ENCODE measurements around the gene RPL23. TPM values are rescaled to one million over a fixed set of nuclear protein-coding genes. Genes with fewer than 3 reads are reported as not detected.

Gene RPL23
- total and polyA plus RNA-seq, 9 of the 15 experiments (the other 6 are each of a cell fraction or from before 2014, with no cell fraction given) = 1,745 to 3,667 (median 3,096) TPM

- TF ChIP-seq CLOCK (CRISPR knock-in tag; IDR thresholded peaks at IDR 0.05; ENCODE audit: borderline replicate concordance) = no peak
- TF ChIP-seq BHLHE40 (IDR thresholded peaks at IDR 0.05; ENCODE audit: low read length) = peak; percentile 47; the same call in 1 of the 2 replicates
- TF ChIP-seq, protein P1, sequence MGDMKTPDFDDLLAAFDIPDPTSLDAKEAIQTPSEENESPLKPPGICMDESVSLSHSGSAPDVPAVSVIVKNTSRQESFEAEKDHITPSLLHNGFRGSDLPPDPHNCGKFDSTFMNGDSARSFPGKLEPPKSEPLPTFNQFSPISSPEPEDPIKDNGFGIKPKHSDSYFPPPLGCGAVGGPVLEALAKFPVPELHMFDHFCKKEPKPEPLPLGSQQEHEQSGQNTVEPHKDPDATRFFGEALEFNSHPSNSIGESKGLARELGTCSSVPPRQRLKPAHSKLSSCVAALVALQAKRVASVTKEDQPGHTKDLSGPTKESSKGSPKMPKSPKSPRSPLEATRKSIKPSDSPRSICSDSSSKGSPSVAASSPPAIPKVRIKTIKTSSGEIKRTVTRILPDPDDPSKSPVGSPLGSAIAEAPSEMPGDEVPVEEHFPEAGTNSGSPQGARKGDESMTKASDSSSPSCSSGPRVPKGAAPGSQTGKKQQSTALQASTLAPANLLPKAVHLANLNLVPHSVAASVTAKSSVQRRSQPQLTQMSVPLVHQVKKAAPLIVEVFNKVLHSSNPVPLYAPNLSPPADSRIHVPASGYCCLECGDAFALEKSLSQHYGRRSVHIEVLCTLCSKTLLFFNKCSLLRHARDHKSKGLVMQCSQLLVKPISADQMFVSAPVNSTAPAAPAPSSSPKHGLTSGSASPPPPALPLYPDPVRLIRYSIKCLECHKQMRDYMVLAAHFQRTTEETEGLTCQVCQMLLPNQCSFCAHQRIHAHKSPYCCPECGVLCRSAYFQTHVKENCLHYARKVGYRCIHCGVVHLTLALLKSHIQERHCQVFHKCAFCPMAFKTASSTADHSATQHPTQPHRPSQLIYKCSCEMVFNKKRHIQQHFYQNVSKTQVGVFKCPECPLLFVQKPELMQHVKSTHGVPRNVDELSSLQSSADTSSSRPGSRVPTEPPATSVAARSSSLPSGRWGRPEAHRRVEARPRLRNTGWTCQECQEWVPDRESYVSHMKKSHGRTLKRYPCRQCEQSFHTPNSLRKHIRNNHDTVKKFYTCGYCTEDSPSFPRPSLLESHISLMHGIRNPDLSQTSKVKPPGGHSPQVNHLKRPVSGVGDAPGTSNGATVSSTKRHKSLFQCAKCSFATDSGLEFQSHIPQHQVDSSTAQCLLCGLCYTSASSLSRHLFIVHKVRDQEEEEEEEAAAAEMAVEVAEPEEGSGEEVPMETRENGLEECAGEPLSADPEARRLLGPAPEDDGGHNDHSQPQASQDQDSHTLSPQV (IDR thresholded peaks at IDR 0.05) = 0 out of 2 replicates have a peak, but pooled peaks have one; percentile 19
- TF ChIP-seq, protein P2, sequence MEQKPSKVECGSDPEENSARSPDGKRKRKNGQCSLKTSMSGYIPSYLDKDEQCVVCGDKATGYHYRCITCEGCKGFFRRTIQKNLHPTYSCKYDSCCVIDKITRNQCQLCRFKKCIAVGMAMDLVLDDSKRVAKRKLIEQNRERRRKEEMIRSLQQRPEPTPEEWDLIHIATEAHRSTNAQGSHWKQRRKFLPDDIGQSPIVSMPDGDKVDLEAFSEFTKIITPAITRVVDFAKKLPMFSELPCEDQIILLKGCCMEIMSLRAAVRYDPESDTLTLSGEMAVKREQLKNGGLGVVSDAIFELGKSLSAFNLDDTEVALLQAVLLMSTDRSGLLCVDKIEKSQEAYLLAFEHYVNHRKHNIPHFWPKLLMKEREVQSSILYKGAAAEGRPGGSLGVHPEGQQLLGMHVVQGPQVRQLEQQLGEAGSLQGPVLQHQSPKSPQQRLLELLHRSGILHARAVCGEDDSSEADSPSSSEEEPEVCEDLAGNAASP (IDR thresholded peaks at IDR 0.05) = no peak
- no peak for TF ChIP-seq ZNF140 (CRISPR knock-in tag; IDR thresholded peaks at IDR 0.05)
- no peak for TF ChIP-seq MYBL2 (IDR thresholded peaks at IDR 0.05; ENCODE audit: low read depth)
- TF ChIP-seq MYBL2 (CRISPR knock-in tag; IDR thresholded peaks at IDR 0.05; ENCODE audit: borderline replicate concordance) = no peak
- TF ChIP-seq, protein P3, sequence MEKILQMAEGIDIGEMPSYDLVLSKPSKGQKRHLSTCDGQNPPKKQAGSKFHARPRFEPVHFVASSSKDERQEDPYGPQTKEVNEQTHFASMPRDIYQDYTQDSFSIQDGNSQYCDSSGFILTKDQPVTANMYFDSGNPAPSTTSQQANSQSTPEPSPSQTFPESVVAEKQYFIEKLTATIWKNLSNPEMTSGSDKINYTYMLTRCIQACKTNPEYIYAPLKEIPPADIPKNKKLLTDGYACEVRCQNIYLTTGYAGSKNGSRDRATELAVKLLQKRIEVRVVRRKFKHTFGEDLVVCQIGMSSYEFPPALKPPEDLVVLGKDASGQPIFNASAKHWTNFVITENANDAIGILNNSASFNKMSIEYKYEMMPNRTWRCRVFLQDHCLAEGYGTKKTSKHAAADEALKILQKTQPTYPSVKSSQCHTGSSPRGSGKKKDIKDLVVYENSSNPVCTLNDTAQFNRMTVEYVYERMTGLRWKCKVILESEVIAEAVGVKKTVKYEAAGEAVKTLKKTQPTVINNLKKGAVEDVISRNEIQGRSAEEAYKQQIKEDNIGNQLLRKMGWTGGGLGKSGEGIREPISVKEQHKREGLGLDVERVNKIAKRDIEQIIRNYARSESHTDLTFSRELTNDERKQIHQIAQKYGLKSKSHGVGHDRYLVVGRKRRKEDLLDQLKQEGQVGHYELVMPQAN (IDR thresholded peaks at IDR 0.05; ENCODE audit: borderline replicate concordance) = no peak
- no peak for TF ChIP-seq RB1 (IDR thresholded peaks at IDR 0.05; ENCODE audit: low read depth)
- no peak for TF ChIP-seq THRB (CRISPR knock-in tag; conservative IDR thresholded peaks at IDR 0.05)
- TF ChIP-seq STAT5A (IDR thresholded peaks at IDR 0.05; ENCODE audit: borderline replicate concordance, low read length) = peak; percentile 81
- TF ChIP-seq KAT2B (IDR thresholded peaks at IDR 0.05; ENCODE audit: low read depth, low read length) = no peak
- TF ChIP-seq CREM (IDR thresholded peaks at IDR 0.05; ENCODE audit: low read depth) = no peak
- TF ChIP-seq PHTF2 (CRISPR knock-in tag; IDR thresholded peaks at IDR 0.05) = no peak
These were observed 40.8 kb upstream of the RPL23 start (continued) for GRCh38 chr17:38894276-38894675.
